GM12878 (cell line): ENCODE measurements around the gene CCDC9B. TPM values are rescaled to one million over a fixed set of nuclear protein-coding genes. Genes with fewer than 3 reads are reported as not detected.

Experiments used
- ATAC-seq: fragments of 200-7000 bp; cut with Tn5 transposase; 3 replicates; pipeline ENCODE4 v1.9.1; 2020; ENCODE audit warnings: mild to moderate bottlenecking, moderate library complexity
- BruUV-seq: library from RNA; stranded (reverse); fragments of 400-500 nt; replicated peaks from 2 replicates; lab custom pipeline; 2021; lab: Mats Ljungman, UMichigan
- CTCF ChIA-PET: fragments of 300-600 bp; sonication (Branson Sonifier 250); formaldehyde crosslinking; extraction: SDS; loops from one replicate; lab custom pipeline; 2021; ENCODE audit warnings: inconsistent platforms; lab: Yijun Ruan, JAX
- POLR2A ChIA-PET: fragments of 350-600 bp; formaldehyde crosslinking; extraction: SDS; loops from one replicate; lab custom pipeline; 2021; ENCODE audit warnings: inconsistent platforms; lab: Charles Lee
- RAD21 ChIA-PET: fragments of 300-600 bp; sonication (Branson Sonifier 250); formaldehyde crosslinking; loops from one replicate; lab custom pipeline; 2023; ENCODE audit warnings: antibody characterized with exemption; ENCODE audit not compliant: unreplicated experiment; lab: Charles Lee
- SMC1A ChIA-PET: fragments of 300-600 bp; sonication (Branson Sonifier 250); formaldehyde crosslinking; loops from one replicate; lab custom pipeline; 2023; ENCODE audit not compliant: unreplicated experiment, uncharacterized antibody; lab: Charles Lee
- DNase-seq: peaks from one replicate; pipeline ENCODE4 v3.0.0-alpha.2; 2011; ENCODE audit warnings: low read depth, low spot score
- FAIRE-seq: peaks from 3 replicates; lab custom pipeline; 2011; peaks lifted over from hg19 to GRCh38; lab: Jason Lieb, UNC
- H2AFZ ChIP-seq: 2 replicates; pipeline ENCODE4 v1.6.0; 2011; ENCODE audit warnings: low read depth, low read length, control low read depth; ENCODE audit not compliant: control insufficient read depth
- H3K27ac ChIP-seq: 2 replicates; pipeline ENCODE4 v1.5.1; 2011; ENCODE audit warnings: control low read depth; ENCODE audit not compliant: control insufficient read depth, insufficient read depth
- H3K27me3 ChIP-seq, 2 experiments: replicated peaks in 1 of 2; 2 replicates each; pipeline versions ENCODE4 v1.6.0 to v1.6.1; 2011; ENCODE audit warnings: low read length in 1 of 2; ENCODE audit not compliant: control insufficient read depth in 2 of 2, insufficient read depth in 2 of 2
- H3K36me3 ChIP-seq, 2 experiments: 2 replicates each; pipeline ENCODE4 v1.5.1; 2011; ENCODE audit warnings: low read length in 1 of 2; ENCODE audit not compliant: control insufficient read depth in 2 of 2, insufficient read depth in 2 of 2
- H3K4me1 ChIP-seq: 2 replicates; pipeline ENCODE4 v1.6.1; 2011; ENCODE audit warnings: mild to moderate bottlenecking, low read length, moderate library complexity, mixed read lengths; ENCODE audit not compliant: control insufficient read depth, insufficient read depth
- H3K4me2 ChIP-seq: 2 replicates; pipeline ENCODE4 v1.6.0; 2011; ENCODE audit warnings: control low read depth; ENCODE audit not compliant: control insufficient read depth, insufficient read depth
- H3K4me3 ChIP-seq: fragments of 200-600 bp; sonication (generic); 2 replicates; pipeline ENCODE4 v1.5.1; 2016
- H3K79me2 ChIP-seq: 2 replicates; pipeline ENCODE4 v1.6.0; 2011; ENCODE audit warnings: low read length; ENCODE audit not compliant: control insufficient read depth, insufficient read depth
- H3K9ac ChIP-seq: 2 replicates; pipeline ENCODE4 v1.8.0; 2011; ENCODE audit warnings: low read length, control low read depth, mixed read lengths; ENCODE audit not compliant: control insufficient read depth, insufficient read depth
- H3K9me3 ChIP-seq: replicated peaks from 3 replicates; pipeline ENCODE4 v1.5.1; 2011; ENCODE audit warnings: mild to moderate bottlenecking, low read length; ENCODE audit not compliant: control insufficient read depth, insufficient read depth
- H4K20me1 ChIP-seq: 2 replicates; pipeline ENCODE4 v1.6.0; 2011; ENCODE audit not compliant: control insufficient read depth, insufficient read depth
- CBX5 ChIP-seq: sonication (generic); IDR thresholded peaks from 2 replicates; pipeline ENCODE4 v1.6.1; 2016; ENCODE audit warnings: low read depth, moderate library complexity, mild to moderate bottlenecking, inconsistent platforms
- CHD1 ChIP-seq: IDR thresholded peaks from 2 replicates; pipeline ENCODE4 v1.6.1; 2012; ENCODE audit warnings: low read depth, low read length, improper control_type of control experiment
- CREB1 ChIP-seq: IDR thresholded peaks from 2 replicates; pipeline ENCODE4 v1.6.1; 2012; ENCODE audit warnings: low read depth, mild to moderate bottlenecking, inconsistent platforms
- CREM ChIP-seq: IDR thresholded peaks from 2 replicates; pipeline ENCODE4 v1.6.1; 2014; ENCODE audit warnings: antibody characterized with exemption, low read depth
- NR2F1 ChIP-seq: fragments of 450-650 bp; conservative IDR thresholded peaks from 2 replicates; pipeline ENCODE4 v1.6.1; 2017; ENCODE audit warnings: mild to moderate bottlenecking
- PAX5 ChIP-seq: IDR thresholded peaks from 2 replicates; pipeline ENCODE4 v1.6.1; 2011; ENCODE audit warnings: low read depth, low read length, borderline replicate concordance
- PAX8 ChIP-seq: fragments of 450-650 bp; IDR thresholded peaks from 2 replicates; pipeline ENCODE4 v1.6.1; 2017; ENCODE audit warnings: mild to moderate bottlenecking, moderate library complexity
- PML ChIP-seq: IDR thresholded peaks from 2 replicates; pipeline ENCODE4 v1.6.1; 2012; ENCODE audit warnings: low read length, inconsistent platforms
- SMAD5 ChIP-seq: IDR thresholded peaks from 2 replicates; pipeline ENCODE4 v1.6.1; 2016; ENCODE audit warnings: antibody characterized with exemption, low read depth
- STAT3 ChIP-seq: IDR thresholded peaks from 2 replicates; pipeline ENCODE4 v1.6.1; 2011; ENCODE audit warnings: low read depth, low read length, improper control_type of control experiment
- YBX1 ChIP-seq: fragments of 450-650 bp; IDR thresholded peaks from 2 replicates; pipeline ENCODE4 v1.6.1; 2016; ENCODE audit warnings: antibody characterized with exemption
- WGBS: methylation state at CpG from one replicate; pipeline ENCODE4 v1.1.6; 2016; ENCODE audit warnings: low lambda C conversion rate; ENCODE audit not compliant: insufficient replicate concordance, insufficient coverage; ENCODE audit errors: missing lambda C conversion rate; 5-methylcytosine and 5-hydroxymethylcytosine counted together
- in situ Hi-C: fragments of 300-500 bp; cut with MboI; formaldehyde crosslinking; loops from 9 replicates; pipeline ENCODE4 v1.14.3; 2018; ENCODE audit warnings: mixed read lengths
- intact Hi-C: fragments of 100-400 bp; cut with micrococcal nuclease; formaldehyde crosslinking; loops from one replicate; pipeline ENCODE4 v1.14.2; 2022; ENCODE audit not compliant: unreplicated experiment
- polyA plus RNA-seq, 11 experiments: library from polyadenylated mRNA; depleted of rRNA in 4 of 11; unstranded in 6 of 11; stranded (reverse) in 5 of 11; fragments of >200 nt; fragmentation: Nextera tagmentation in 4 of 11; fragmentation: Illumina TruSeq in 1 of 11; extraction: Ambion mirVana in 4 of 11; extraction: Trizol in 1 of 11; gene quantifications; 1 replicate in 1 of 11; 2 replicates in 10 of 11; pipeline versions ENCODE4 v1.2.1 to v1.2.3, GENCODE V29; 2011 to 2016; ENCODE audit warnings: inconsistent platforms in 2 of 11, missing spikeins in 2 of 11, low read depth in 1 of 11
- total RNA-seq, 4 experiments: library from RNA; depleted of rRNA in 3 of 4; stranded (reverse); fragments of >200 nt in 3 of 4; fragmentation: Illumina TruSeq in 1 of 4; extraction: Trizol in 1 of 4; gene quantifications; 2 replicates each; pipeline versions ENCODE4 v1.2.1 to v1.2.3, GENCODE V29; 2013 to 2021
- TF ChIP-seq, protein P1 (sequence below): IDR thresholded peaks from 2 replicates; pipeline ENCODE4 v1.6.1; 2011; ENCODE audit warnings: mild to moderate bottlenecking, low read depth, low read length, moderate library complexity; ENCODE audit not compliant: insufficient replicate concordance
- TF ChIP-seq, protein P2 (sequence below): fragments of 150-350 bp; IDR thresholded peaks from 2 replicates; pipeline ENCODE4 v1.6.1; 2016; ENCODE audit warnings: low read depth, low read length

CCDC9B gene
- total and polyA plus RNA-seq, 10 of the 15 experiments (the other 5 are each of a cell fraction or from before 2014, with no cell fraction given) = 0.01 to 0.08 (median 0.03) TPM; not detected in 6

DNA sequence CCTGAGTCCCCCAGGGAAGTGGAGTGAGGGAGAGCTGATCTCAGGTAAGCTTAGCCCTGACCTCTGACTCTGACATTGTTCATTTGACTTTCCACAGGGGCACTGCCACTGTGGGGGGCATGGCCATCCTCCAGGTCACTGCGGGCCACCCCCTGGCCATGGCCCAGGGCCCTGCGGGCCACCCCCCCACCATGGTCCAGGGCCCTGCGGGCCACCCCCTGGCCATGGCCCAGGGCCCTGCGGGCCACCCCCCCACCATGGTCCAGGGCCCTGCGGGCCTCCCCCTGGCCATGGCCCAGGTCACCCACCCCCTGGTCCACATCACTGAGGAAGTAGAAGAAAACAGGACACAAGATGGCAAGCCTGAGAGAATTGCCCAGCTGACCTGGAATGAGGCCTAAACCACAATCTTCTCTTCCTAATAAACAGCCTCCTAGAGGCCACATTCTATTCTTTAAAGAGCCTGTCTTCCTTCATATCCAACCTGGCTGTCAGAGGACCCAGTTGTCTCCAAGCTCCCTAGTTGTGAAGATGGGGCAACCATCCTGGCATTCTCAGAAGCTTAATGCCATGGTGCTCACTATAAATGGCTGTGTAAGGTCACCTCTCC lies 15.3 kb upstream of the CCDC9B start:
- H3K79me2 ChIP-seq = no peaks in the 10 kb centered on the region
- no peak overlapping the region for H3K4me3 ChIP-seq
- in situ Hi-C loops (loop anchor here (5.0 kb wide), 1 partner anchor 49 kb away; the partner anchor contains the start of gene PLCB2), intact Hi-C loops (no loop called here)
- H3K4me1 ChIP-seq = peaks cover 5% of the 10 kb centered on the region; the same call in 1 of the 2 replicates
- TF ChIP-seq PAX5 = no peak
- TF ChIP-seq CHD1 = no peak
- no peak for TF ChIP-seq STAT3
- TF ChIP-seq CREM = no peak
- TF ChIP-seq, protein P1, sequence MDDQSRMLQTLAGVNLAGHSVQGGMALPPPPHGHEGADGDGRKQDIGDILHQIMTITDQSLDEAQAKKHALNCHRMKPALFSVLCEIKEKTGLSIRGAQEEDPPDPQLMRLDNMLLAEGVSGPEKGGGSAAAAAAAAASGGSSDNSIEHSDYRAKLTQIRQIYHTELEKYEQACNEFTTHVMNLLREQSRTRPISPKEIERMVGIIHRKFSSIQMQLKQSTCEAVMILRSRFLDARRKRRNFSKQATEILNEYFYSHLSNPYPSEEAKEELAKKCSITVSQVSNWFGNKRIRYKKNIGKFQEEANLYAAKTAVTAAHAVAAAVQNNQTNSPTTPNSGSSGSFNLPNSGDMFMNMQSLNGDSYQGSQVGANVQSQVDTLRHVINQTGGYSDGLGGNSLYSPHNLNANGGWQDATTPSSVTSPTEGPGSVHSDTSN = no peak
- no peak for TF ChIP-seq CBX5
- no peak for TF ChIP-seq PML
- no peak for TF ChIP-seq NR2F1
- TF ChIP-seq CREB1 = no peak
- TF ChIP-seq PAX8 = no peak
- TF ChIP-seq SMAD5 = no peak
- no peak for TF ChIP-seq YBX1
- TF ChIP-seq, protein P2, sequence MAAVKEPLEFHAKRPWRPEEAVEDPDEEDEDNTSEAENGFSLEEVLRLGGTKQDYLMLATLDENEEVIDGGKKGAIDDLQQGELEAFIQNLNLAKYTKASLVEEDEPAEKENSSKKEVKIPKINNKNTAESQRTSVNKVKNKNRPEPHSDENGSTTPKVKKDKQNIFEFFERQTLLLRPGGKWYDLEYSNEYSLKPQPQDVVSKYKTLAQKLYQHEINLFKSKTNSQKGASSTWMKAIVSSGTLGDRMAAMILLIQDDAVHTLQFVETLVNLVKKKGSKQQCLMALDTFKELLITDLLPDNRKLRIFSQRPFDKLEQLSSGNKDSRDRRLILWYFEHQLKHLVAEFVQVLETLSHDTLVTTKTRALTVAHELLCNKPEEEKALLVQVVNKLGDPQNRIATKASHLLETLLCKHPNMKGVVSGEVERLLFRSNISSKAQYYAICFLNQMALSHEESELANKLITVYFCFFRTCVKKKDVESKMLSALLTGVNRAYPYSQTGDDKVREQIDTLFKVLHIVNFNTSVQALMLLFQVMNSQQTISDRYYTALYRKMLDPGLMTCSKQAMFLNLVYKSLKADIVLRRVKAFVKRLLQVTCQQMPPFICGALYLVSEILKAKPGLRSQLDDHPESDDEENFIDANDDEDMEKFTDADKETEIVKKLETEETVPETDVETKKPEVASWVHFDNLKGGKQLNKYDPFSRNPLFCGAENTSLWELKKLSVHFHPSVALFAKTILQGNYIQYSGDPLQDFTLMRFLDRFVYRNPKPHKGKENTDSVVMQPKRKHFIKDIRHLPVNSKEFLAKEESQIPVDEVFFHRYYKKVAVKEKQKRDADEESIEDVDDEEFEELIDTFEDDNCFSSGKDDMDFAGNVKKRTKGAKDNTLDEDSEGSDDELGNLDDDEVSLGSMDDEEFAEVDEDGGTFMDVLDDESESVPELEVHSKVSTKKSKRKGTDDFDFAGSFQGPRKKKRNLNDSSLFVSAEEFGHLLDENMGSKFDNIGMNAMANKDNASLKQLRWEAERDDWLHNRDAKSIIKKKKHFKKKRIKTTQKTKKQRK = no peak
- no peaks in the 10 kb centered on the region for H4K20me1 ChIP-seq
- H3K4me2 ChIP-seq = no peak overlapping the region
- H2AFZ ChIP-seq = no peak overlapping the region
- H3K27ac ChIP-seq = no peak overlapping the region
- 30% methylated on average over 4 of the region's 5 CpGs for WGBS
- no peaks in the 10 kb centered on the region for H3K9me3 ChIP-seq
- ChIA-PET RAD21 (interaction anchor here (1.4 kb wide), 1 partner anchor 77 kb away, joined by 4 read pairs; no protein-coding TSS in a partner anchor), CTCF (interaction anchor here (0.7 to 1.9 kb wide), 4 partner anchors 12 to 139 kb away, joined by 3 to 7 read pairs (median 4); no protein-coding TSS in a partner anchor), POLR2A (no interaction called here), SMC1A (no interaction called here)
- no peaks in the 10 kb centered on the region for H3K36me3 ChIP-seq
- FAIRE-seq = no peak
- no peak overlapping the region for H3K9ac ChIP-seq
- no peak for DNase-seq
- H3K27me3 ChIP-seq = peaks cover 0 to 6% of the 10 kb centered on the region in 2 experiments; a peak in 3 of 4 replicates
- ATAC-seq = no peak
- no TSS peak for BruUV-seq
